GM12872 (cell line): ENCODE measurements around the gene PCSK4.

Experiments used
- CTCF ChIP-seq: IDR thresholded peaks from 3 replicates; pipeline ENCODE4 v1.5.1; 2011; ENCODE audit warnings: low read depth, mild to moderate bottlenecking, low read length, moderate library complexity; ENCODE audit not compliant: insufficient read depth

The PCSK4 gene

GRCh38 chr19:1431759-1432506, 58.2 kb downstream of the PCSK4 start:
- no peak for TF ChIP-seq CTCF
